SW 1271 (cell line): ENCODE results near the gene BCKDHB.
"Not testable (repeated sequence)": the region's sequence is repeated elsewhere in the genome, so short reads cannot be mapped to it uniquely, and the experiment has no call there.

Source experiments
- DNase-seq, 2 experiments: peaks; one replicate each; lab custom pipeline; 2025; lab: John Stamatoyannopoulos, UW

Gene BCKDHB

DNA sequence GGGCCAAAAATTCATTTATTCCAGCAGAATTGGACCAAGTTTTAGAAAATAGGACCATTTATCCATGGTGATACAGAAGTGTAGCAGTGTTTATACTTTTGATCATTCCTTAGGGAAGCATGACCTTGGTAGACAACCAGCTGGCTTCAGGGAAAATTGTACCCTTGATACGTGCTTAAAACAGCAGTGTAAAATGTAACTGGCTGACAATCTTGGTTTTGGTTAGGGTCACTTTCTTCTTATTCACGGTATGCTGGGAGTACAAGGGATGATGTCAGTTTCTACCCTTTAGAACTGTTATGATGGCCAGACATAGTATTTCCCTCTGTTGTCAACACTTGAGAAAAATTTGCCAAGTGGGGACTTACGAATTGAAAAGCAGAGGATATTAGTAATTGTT is 157.1 kb downstream of the BCKDHB start:
- DNase-seq, result no peak

DNA sequence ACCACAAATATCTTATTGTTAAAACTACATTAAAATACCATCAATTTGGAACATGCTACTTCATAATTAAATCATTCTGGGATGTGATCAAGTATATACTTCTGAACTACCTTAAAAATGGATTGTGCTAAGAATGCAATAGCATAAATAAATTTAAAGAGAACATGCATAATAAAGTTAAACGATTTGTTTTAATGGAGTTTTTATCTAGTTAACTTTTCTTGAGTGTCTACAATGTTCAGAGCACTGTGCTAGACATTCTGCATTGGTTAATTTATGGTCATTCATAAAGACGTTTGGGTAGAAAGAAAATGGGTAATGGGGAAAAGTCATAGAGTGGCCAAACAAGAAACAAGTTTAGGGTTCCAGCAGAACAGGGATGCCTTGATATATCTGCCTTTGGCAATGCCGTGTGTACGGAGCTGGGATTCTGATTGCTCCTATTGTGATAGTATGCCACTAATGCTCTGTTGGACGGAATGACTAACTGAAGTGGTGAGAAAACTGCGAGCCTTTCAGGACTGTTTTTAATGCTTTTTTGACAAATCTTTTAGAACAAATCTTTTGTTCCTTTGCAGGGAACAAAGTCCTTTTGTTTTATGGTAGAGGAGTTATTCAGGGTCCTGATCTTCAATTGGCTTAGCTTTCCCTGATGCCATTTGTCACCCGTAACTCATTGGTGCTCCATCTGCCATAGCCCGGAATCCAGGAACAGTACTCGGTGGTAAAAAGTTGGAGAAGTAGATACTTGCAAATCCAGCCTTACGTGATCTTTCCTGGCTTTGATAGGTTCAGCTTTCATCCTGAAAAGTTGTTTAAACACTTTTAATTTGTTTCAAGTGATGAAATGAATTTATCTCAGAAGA is 162.6 kb downstream of the BCKDHB start:
- no peak for DNase-seq

DNA sequence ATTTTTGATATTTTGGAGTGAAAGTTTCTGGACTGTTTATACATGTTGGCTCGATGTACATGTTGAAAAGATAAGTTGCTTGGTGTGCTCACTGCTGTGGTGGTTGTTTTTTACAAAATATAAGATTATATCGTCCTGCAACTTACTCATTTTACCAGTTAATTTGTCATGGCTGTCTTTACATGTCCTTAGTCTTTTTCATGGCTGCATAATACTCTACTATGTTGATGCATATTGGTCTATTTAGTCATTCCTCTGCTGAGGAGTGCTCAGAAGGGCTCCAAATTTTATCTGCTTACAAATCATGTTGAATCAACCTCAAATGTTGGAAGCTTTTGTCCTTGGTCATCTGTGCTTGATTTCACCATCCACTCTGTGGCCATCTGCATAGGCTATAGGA is 164.6 kb downstream of the BCKDHB start:
- DNase-seq, result no peak

DNA sequence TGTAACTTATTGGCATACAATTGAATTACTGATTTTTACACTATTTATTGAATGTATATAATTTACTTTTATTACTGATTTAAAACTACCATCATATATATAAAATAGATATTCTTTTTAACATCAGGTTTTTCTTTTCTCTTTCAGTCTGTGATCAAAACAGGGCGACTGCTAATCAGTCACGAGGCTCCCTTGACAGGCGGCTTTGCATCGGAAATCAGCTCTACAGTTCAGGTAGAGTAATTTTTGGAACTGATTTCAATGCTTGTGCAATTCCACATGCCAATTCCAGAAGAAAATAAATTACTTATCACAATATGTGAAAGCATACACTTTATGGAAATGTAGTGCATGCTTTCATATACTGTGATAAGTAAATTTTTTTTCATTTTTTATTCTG is 166.5 kb downstream of the BCKDHB start:
- DNase-seq, result no peak

DNA sequence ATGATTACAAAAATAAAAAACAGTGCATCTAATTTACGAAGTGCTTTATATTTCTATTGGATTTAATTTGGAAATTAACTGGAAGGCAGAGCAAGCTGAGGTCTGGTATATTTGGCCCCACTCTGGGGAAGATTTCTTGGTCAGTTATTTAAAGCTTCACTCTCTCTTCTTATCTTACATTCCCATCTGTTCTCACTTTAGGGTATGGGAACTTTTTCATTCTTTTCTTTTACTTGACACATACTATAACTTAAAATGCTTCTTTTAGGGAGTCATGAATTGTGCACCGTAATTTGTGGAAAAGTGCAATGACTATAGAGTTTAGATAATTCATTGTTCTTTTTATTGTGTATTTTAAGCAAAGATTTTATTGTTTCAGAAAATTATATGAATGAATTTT is 170.4 kb downstream of the BCKDHB start:
- no peak for DNase-seq

DNA sequence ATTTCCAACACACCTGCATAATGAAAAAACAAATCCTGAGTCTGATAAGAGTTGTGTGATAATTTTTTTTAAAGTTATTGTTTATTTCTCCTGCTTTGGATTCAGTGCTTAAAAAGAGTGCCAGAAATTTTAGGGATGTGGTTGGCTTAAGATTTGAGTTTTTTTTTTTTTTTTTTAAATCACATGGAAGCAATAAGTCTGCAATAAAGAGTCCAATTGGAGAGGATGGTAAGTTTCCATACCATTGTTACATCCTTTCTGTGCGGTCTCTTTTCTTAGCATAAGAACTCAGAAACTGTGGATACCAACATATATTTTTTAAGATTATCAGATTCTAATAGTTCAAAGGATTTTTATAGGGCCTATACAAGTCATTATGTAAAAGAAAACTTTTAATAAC is 171.0 kb downstream of the BCKDHB start:
- DNase-seq, result no peak

DNA sequence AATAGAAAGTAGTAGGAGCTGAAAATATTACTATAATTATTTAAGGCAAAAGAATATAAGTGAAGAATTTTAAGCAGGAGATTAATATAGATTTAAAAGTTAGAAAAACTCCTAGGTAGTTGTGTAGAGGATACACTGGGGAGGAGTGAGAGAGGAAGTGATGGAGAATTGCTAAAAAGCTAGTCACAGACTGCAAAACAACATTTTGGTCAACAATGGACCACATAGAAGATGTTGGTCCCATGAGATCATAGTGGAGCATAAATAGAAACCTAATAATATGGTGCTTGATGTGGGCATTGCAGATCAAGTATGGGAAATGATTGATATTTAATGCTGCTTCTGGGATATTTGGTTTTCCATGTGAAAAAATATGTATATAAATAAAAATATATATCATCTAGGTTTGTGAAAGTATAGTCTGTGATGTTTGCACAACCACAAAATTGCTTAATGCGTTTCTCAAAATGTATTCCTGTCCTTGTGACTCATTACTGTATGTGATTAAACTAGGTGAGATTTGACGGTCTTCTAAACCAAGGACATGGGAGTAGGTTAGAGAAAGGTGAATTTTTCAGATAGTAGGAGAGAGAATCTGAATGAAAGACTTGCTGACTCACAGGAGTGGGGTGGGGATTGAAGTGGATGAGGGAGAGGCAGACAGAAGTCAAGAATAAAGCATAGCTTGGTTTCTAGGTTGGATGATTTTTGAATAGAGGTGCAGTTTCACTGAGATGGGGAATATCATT is 174.0 kb downstream of the BCKDHB start:
- no peak for DNase-seq

DNA sequence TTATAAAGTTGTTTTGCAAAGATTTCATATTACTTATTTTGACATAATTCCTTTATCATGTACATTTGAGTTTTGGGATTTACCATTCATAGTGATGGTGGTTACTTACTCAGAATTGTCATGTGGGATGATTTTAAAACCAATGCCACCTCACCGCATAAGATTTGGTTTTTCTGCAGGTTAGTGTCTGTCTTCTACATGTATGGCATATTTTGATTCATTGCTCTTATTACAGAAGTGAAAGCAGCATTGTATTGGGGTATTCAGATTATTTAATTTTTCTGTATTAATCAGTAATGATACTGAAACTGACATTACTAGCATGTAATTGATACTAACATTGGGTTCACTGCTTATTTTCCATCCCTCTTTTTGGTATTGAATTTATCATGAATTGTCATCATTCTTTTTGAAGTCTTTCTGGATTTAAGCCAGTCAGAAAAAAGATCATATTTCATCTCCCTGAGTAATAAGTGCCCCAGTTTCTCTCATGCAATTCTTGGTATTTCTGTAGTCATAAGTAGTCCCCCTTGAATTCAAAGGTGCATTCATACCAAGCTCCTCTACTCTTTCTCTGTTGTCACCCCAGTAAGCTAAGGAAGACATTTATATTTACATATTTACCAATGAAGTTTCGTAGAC is 176.6 kb downstream of the BCKDHB start:
- DNase-seq, result no peak

DNA sequence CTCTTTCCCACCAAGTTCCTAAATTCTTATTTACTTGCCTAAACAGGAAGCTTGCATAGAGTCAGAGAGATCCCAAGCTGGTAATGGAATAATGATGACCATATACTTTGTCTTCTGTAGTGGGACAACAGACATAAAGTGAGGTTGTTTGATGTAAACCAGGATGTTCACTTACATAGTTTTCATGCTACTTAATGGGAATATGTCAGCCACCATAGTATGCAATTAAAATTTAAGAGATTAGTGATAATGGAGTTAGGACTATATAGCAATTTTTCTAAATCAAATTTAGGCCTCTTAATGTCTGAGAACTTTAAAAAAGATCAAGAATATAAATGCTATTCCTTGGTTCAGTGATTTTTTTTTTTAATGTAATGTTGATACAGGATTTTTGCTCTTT is 180.6 kb downstream of the BCKDHB start:
- DNase-seq, result no peak

DNA sequence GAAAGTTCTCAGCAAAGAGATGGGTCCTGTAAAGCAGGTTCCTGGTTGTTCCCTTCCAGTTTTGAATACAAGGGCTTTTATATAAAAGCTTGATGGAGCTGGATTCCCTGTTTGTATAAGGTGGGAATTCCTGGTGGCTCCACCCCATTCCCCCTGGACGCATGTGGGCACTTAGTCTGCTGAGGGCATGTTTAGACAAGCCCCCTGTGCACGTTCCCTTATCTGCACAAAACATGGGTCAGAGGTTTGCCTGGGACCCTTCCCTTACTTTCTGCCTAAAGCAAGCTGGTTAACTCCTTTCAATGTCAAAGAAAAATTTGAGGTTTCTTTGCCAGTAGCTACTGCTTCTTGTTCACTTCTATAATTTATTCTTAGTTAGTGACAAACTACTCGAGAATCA is 181.1 kb downstream of the BCKDHB start:
- no peak for DNase-seq

DNA sequence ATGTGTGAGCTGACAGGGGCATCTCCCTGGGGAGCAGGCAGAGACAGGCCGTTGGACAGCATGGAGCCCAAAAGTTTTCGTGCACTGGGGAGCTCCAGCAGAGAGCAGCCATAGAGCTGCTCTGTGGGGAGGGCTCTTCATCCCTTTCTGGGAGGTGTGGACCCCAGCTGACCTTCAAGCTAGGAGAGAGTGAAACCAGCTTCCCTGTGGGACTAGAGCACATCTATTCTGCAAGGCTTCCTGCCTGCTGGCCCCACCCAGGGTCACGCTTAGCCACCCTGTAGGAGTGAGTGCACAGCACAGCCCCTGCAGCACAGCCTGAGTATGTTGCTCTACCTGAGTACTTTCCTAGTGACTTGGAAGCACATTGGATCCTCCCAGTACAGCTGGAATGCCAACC is 183.3 kb downstream of the BCKDHB start:
- no peak for DNase-seq

DNA sequence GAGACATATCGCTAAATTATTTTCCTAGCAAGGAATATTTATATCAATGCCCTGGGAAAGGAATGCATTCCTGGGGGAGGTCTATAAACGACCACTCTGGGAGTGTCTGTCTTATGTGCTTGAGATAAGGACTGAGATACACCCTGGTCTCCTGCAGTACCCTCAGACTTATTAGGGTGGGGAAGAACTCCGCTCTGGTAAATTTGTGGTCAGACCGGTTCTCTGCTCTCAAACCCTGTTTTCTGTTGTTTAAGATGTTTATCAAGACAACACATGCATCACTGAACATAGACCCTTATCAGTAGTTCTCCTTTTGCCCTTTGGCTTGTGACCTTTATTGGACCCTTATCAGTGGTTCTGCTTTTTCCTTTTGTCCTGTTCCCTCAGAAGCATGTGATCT is 188.1 kb downstream of the BCKDHB start:
- DNase-seq, result not testable (repeated sequence)

DNA sequence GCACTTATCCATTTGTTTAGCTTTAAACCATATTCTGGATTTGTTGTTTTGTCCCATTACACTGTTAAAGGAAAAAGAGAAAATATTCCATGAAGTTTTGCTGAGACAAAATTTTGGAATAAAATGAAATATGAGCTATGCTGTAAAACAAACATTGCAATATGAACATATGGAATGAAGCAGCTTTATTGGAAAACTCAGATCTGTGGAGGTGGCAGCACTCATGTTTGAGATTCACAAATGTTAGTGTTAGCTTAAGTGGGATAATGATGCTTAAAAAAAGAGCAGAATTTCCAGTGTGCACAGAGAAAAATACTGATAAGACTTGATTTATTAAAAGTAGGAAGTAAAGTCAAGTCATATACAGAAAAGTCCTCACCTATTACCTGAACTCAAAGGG is 196.2 kb downstream of the BCKDHB start:
- DNase-seq, result no peak

DNA sequence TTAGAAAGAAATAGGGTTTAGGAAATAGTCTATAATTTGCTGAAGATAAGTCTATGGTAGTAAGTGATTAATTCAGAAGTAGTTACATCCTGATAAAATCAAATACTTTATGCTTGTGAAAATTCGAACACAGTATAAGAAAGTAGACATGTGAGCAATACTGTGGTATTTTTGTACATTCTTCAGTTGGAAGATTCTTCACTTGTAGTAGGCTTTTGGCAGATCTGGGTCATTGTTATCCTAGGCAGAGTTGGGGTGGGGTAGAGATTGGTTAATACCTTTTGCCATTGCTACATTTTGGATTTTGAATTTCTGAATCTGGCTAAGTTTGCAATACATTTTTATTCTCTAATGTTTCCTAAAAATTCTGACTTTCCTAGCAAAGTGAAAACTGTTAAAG is 197.5 kb downstream of the BCKDHB start:
- no peak for DNase-seq

DNA sequence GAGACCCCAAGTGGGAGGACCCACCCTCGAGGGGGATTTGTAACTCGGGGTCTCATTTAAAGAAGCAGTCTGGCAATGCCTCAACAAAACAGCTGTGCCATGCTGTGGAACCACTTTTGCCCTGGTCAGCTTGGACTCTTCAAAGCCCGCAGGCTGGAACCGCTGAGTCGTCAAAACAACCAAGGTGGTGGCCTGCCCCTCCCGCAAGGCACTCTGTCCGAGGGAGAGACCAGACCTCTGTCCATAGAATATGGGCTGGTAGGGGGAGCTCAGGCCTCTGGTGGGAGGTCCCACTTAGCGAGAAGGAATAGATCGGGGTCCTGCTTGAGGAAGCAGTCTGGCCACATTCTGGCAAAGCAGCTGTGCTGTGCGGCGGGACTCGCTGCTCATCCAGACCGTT is 208.1 kb downstream of the BCKDHB start:
- DNase-seq, result no peak

DNA sequence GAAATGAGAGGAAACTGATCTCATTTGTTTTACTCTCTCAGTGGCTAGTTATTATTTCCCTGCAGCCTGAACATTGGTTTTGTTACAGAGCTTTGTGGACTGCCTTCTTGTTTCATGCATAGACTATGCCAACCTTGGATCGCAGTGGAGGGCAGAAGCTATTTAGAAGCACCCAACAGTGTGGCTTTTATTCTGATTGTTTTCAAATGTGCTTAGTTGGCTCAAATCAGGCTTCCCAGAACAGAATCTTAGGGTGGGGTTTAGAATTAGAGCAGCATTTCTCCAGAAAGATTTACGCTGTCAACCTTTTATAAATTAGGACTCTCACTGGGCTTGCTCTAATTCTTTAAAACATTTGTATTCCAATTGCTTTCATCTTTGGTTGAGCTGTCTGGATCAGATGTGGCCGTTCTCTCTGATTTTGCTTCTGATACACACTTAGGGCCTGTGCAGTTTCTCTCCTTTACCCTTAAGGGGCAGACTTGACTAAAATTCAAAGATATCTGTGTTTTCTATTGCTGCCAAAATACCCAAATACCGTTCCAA is 210.3 kb downstream of the BCKDHB start:
- DNase-seq, result no peak

DNA sequence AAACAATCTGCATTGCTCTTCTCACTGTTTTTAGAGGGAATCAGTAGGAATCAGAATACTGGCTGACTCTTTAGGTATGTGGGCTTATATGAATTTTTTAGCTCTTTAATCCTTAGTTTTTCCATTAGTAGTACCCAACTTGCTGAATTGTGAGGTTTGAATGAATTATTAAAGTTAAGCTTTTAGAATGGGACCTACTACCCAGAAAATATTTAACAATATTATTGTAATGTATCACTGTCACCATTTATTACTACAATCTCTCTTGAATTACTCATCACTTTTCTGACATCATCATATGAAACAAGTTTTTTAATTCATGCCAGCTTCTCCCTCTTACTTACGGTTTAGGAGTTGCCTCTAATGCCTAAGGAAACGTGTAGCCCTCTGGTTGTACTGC is 212.7 kb downstream of the BCKDHB start:
- DNase-seq, result no peak

DNA sequence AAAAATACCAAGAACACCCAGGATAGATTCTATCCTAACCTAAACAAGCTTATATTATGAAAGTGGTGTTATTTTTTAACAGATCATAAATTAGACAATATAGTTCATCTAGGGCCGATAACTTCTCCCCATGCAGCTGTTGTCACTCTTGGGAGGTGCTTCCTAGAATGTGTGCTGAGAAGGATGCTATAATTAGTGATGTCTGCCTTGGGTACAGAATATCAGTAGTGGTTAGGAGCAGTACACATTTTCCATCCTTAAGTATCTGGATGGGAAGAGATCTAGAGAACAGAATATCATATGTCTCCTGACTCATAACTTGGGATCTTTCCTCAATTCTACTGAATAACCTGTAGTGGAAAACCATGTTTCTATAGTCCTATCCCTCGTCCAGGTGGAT is 214.5 kb downstream of the BCKDHB start:
- DNase-seq, result no peak

DNA sequence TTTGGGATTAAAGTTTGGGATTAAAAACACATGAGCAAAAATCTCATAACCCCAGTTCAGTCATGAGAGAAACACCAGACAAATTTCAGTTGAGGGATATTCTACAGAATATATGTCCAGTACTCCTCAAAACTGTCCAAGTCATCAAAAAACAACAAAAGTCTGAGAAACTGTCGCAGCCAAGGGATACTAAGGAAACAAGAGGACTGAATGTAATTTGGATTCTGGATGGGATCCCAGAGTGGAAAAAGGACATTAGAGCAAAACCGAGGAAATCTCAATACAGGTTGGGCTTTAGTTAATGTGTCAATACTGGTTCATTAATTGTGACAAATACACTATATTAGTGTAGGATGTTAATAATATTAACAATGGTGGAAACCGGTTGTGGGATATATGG is 219.3 kb downstream of the BCKDHB start:
- no peak for DNase-seq

DNA sequence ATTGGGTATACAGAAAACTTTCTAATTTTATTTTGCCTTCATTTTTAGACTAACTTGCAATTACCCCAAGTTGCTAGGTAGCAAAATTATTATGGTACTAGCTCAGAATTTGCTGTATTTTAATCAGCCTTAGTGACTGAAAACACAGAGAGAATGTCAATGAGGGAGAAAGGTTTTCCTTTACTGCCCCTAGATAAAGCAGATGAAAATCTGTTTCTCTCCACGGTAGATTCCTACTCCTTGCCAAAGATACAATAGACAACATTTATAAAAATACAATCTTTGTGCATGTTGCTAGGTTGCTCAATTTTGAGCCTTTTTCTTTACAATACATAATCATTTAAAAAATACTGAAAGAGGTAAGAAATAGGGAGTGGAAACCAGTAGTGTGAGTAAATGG is 222.2 kb downstream of the BCKDHB start:
- DNase-seq, result no peak

DNA sequence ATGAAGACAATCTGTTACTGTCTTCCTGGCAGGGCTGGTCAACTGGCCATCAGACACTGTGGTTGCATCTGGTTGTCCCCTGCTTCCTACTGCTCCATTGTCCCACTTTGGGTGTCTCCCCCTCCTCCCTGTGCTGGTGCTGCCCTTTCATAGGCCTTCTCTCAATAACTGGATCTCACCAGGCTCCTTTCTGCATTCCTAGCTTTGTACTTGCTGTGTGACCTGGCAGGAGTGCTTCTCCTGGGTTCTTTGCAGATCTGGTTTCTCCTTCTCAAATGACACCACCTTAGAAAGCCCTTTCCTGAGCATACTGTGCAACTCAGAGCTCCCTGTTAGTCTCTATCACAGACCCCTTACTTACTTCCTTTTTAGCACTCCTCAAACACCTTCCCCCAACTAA is 223.0 kb downstream of the BCKDHB start:
- DNase-seq, result no peak

DNA sequence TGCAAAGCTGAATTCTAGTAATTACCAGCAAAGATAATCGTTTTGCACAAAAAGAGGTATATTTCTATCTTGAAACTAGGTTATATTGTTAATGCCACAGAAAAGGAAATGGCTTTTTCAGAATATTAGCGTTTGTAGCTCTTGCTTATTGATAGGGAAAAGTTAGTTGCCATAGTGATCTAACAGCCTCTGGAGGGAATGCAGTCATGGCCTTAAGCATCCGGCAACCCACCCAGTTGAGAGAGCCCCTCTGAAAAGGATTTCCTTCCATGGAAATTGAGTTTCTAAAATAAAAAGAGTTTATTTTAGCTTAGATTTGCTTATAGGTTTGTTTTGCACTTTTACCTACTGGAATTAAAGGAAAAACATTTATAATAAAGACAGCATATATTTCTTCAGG is 224.5 kb downstream of the BCKDHB start:
- DNase-seq, result no peak

DNA sequence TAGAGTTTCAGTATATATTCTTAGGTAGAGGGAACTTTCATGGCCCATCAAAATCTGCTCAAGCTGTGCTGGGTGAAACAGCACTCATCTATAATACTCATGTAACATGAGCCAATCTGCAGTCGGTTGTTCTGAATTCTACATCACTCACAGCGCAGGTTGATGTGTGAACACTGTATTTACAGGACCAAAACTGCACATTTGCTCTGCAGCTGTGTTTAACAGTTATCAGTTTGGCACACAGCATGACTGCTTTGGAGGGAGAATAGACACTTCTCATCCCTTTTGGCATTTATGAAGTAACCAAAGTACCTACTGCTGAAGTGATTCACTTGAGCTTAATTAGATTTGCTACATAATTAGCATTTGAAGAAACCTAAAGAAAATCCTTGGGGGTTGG is 225.1 kb downstream of the BCKDHB start:
- no peak for DNase-seq
